Smooth muscle cell of trachea (primary cell): ENCODE measurements around the gene SEPTIN14. TPM values are rescaled to one million over a fixed set of nuclear protein-coding genes. Genes with fewer than 3 reads are reported as not detected.

Experiments used
- total RNA-seq: library from RNA; depleted of rRNA; stranded (reverse); fragments of >200 nt; gene quantifications from 2 replicates; pipeline ENCODE4 v1.2.1, GENCODE V29; 2014

SEPTIN14 gene
- total RNA-seq = not detected in 2 replicates

GRCh38 chr7:55862652-55863051, at the start of gene SEPTIN14:
Gene SEPTIN14, minus strand, starts transcription at chr7:55862752. Its CDS starts 756 bp downstream, at chr7:55861996.

Other genes starting within 250 kb of the SEPTIN14 start
- 0.58 and 1.2 TPM in 2 replicates for gene ZNF713, start 24.7 kb upstream of the SEPTIN14 start, total RNA-seq
- gene MRPS17, start 89.1 kb upstream of the SEPTIN14 start, total RNA-seq = 10.3 and 12.8 TPM in 2 replicates
- 40.0 and 57.3 TPM in 2 replicates for gene NIPSNAP2, start 101.8 kb upstream of the SEPTIN14 start, total RNA-seq
- 50.3 and 60.8 TPM in 2 replicates for gene PSPH, start 188.7 kb upstream of the SEPTIN14 start, total RNA-seq
- 111 and 186 TPM in 2 replicates for gene CCT6A, start 189.0 kb upstream of the SEPTIN14 start, total RNA-seq
- gene SUMF2, start 201.5 kb upstream of the SEPTIN14 start, total RNA-seq = 229 and 259 TPM in 2 replicates
- gene PHKG1, start 230.2 kb upstream of the SEPTIN14 start, total RNA-seq = 0.99 and 1.6 TPM in 2 replicates
- 203 and 460 TPM in 2 replicates for gene CHCHD2, start 243.7 kb upstream of the SEPTIN14 start, total RNA-seq